H9 (cell line): ENCODE measurements around the gene ITGB7. TPM values are rescaled to one million over a fixed set of nuclear protein-coding genes. Genes with fewer than 3 reads are reported as not detected.
A peak's percentile ranks its signal among the peaks of the same experiment; 100 is the strongest.

Source experiments
- DNase-seq: peaks from one replicate; pipeline ENCODE4 v3.0.0-alpha.2; 2017
- H2AFZ ChIP-seq: one replicate; pipeline ENCODE4 v1.6.1; 2013; ENCODE audit warnings: mild to moderate bottlenecking, low read length, control low read depth, moderate library complexity
- H2AK5ac ChIP-seq: 2 replicates; pipeline ENCODE4 v1.6.1; 2013; ENCODE audit warnings: low read length, control low read depth, mixed read lengths; ENCODE audit not compliant: insufficient read length
- H2BK120ac ChIP-seq: one replicate; pipeline ENCODE4 v1.6.1; 2013; ENCODE audit warnings: low read depth, mild to moderate bottlenecking, low read length, control low read depth, inconsistent platforms; ENCODE audit not compliant: poor library complexity, severe bottlenecking
- H2BK12ac ChIP-seq: 2 replicates; pipeline ENCODE4 v1.6.1; 2013; ENCODE audit warnings: low read length, control low read depth, mixed read lengths, low read depth; ENCODE audit not compliant: insufficient read length
- H2BK15ac ChIP-seq: 2 replicates; pipeline ENCODE4 v1.6.1; 2013; ENCODE audit warnings: low read depth, low read length, control low read depth
- H2BK20ac ChIP-seq: one replicate; pipeline ENCODE4 v1.6.1; 2013; ENCODE audit warnings: low read depth, mild to moderate bottlenecking, low read length, control low read depth, inconsistent platforms; ENCODE audit not compliant: poor library complexity, severe bottlenecking
- H2BK5ac ChIP-seq: 2 replicates; pipeline ENCODE4 v1.6.1; 2013; ENCODE audit warnings: low read length, control low read depth, mixed read lengths; ENCODE audit not compliant: insufficient read length
- H3K14ac ChIP-seq: 2 replicates; pipeline ENCODE4 v1.6.1; 2013; ENCODE audit warnings: low read length, control low read depth; ENCODE audit not compliant: insufficient read depth
- H3K18ac ChIP-seq: 2 replicates; pipeline ENCODE4 v1.6.1; 2013; ENCODE audit warnings: low read depth, mild to moderate bottlenecking, mixed read lengths, low read length, control low read depth; ENCODE audit not compliant: insufficient read length
- H3K23ac ChIP-seq: 2 replicates; pipeline ENCODE4 v1.6.1; 2013; ENCODE audit warnings: low read length, control low read depth, mixed read lengths, low read depth; ENCODE audit not compliant: insufficient read length
- H3K23me2 ChIP-seq: 2 replicates; pipeline ENCODE4 v1.6.1; 2013; ENCODE audit warnings: low read depth, mild to moderate bottlenecking, mixed read lengths, low read length, control low read depth; ENCODE audit not compliant: insufficient read length, poor library complexity, severe bottlenecking
- H3K27ac ChIP-seq: 2 replicates; pipeline ENCODE4 v1.5.1; 2013; ENCODE audit warnings: low read length, control low read depth, mixed read lengths, low read depth; ENCODE audit not compliant: insufficient read length
- H3K27me3 ChIP-seq: 2 replicates; pipeline ENCODE4 v1.6.1; 2013; ENCODE audit warnings: low read length, control low read depth, inconsistent platforms; ENCODE audit not compliant: insufficient read depth
- H3K4ac ChIP-seq: 2 replicates; pipeline ENCODE4 v1.6.1; 2013; ENCODE audit warnings: low read depth, mild to moderate bottlenecking, control low read depth, inconsistent platforms, low read length, moderate library complexity
- H3K4me1 ChIP-seq: 2 replicates; pipeline ENCODE4 v1.6.1; 2013; ENCODE audit warnings: low read length, control low read depth, inconsistent platforms; ENCODE audit not compliant: insufficient read depth
- H3K4me2 ChIP-seq: 2 replicates; pipeline ENCODE4 v1.6.1; 2013; ENCODE audit warnings: low read length, control low read depth, mixed read lengths; ENCODE audit not compliant: insufficient read length, insufficient read depth
- H3K56ac ChIP-seq: 2 replicates; pipeline ENCODE4 v1.6.1; 2013; ENCODE audit warnings: low read depth, mild to moderate bottlenecking, mixed read lengths, low read length, control low read depth; ENCODE audit not compliant: insufficient read length
- H3K79me1 ChIP-seq: 2 replicates; pipeline ENCODE4 v1.6.1; 2013; ENCODE audit warnings: low read depth, mild to moderate bottlenecking, moderate library complexity, low read length, control low read depth, inconsistent platforms; ENCODE audit not compliant: insufficient read depth, poor library complexity, severe bottlenecking
- H3K79me2 ChIP-seq: 2 replicates; pipeline ENCODE4 v1.6.1; 2013; ENCODE audit warnings: low read length, control low read depth, inconsistent platforms; ENCODE audit not compliant: insufficient read depth
- H3K9ac ChIP-seq: 2 replicates; pipeline ENCODE4 v1.6.1; 2013; ENCODE audit warnings: low read length, control low read depth, mixed read lengths; ENCODE audit not compliant: insufficient read length; ENCODE audit errors: extremely low read depth
- H3K9me3 ChIP-seq: one replicate; pipeline ENCODE4 v1.6.1; 2013; ENCODE audit warnings: low read depth, low read length, inconsistent platforms; ENCODE audit not compliant: control insufficient read depth
- H3T11ph ChIP-seq: one replicate; pipeline ENCODE4 v1.6.1; 2013; ENCODE audit warnings: mild to moderate bottlenecking, low read length, control low read depth, inconsistent platforms
- H4K20me1 ChIP-seq: one replicate; pipeline ENCODE4 v1.6.1; 2013; ENCODE audit not compliant: control insufficient read depth, insufficient read length, insufficient read depth
- H4K5ac ChIP-seq: 2 replicates; pipeline ENCODE4 v1.6.1; 2013; ENCODE audit warnings: low read depth, mild to moderate bottlenecking, mixed read lengths, low read length, control low read depth; ENCODE audit not compliant: insufficient read length
- H4K8ac ChIP-seq: replicated peaks from 2 replicates; pipeline ENCODE4 v1.6.1; 2013; ENCODE audit warnings: low read length, control low read depth, mixed read lengths, low read depth; ENCODE audit not compliant: insufficient read length
- H4K91ac ChIP-seq: 2 replicates; pipeline ENCODE4 v1.6.1; 2013; ENCODE audit warnings: low read depth, mild to moderate bottlenecking, moderate library complexity, mixed read lengths, low read length, control low read depth; ENCODE audit not compliant: insufficient read length
- H3K27ac Mint-ChIP-seq, 3 experiments: 2 replicates in 2 of 3; 3 replicates in 1 of 3; pipeline ENCODE4 v1.8.0; 2020 to 2021; ENCODE audit warnings: mixed read lengths in 3 of 3, mild to moderate bottlenecking in 1 of 3, moderate library complexity in 1 of 3
- H3K27me3 Mint-ChIP-seq: 2 replicates; pipeline ENCODE4 v1.8.0; 2021; ENCODE audit warnings: low read depth, mild to moderate bottlenecking, moderate library complexity, mixed read lengths
- H3K36me3 Mint-ChIP-seq, 3 experiments: 2 replicates in 2 of 3; 3 replicates in 1 of 3; pipeline ENCODE4 v1.8.0; 2020 to 2021; ENCODE audit warnings: low read depth in 3 of 3, mixed read lengths in 3 of 3; ENCODE audit not compliant: insufficient read depth in 1 of 3
- H3K4me1 Mint-ChIP-seq, 2 experiments: 2 replicates each; pipeline ENCODE4 v1.8.0; 2020; ENCODE audit warnings: mixed read lengths in 2 of 2
- H3K4me3 Mint-ChIP-seq, 2 experiments: 2 replicates in 1 of 2; 3 replicates in 1 of 2; pipeline ENCODE4 v1.8.0; 2020 to 2021; ENCODE audit warnings: mild to moderate bottlenecking in 2 of 2, mixed read lengths in 2 of 2, moderate library complexity in 1 of 2
- H3K9me3 Mint-ChIP-seq, 2 experiments: 2 replicates in 1 of 2; 3 replicates in 1 of 2; pipeline ENCODE4 v1.8.0; 2020; ENCODE audit warnings: mild to moderate bottlenecking in 2 of 2, mixed read lengths in 2 of 2, moderate library complexity in 1 of 2
- WGBS: extraction: QIAGEN DNeasy Blood & Tissue Kit; methylation state at CpG from one replicate; pipeline ENCODE4 v1.1.7; 2013; ENCODE audit warnings: missing lambda C conversion rate, low lambda C conversion rate, mixed read lengths; ENCODE audit not compliant: insufficient read length; ENCODE audit errors: extremely low coverage; 5-methylcytosine and 5-hydroxymethylcytosine counted together
- total RNA-seq: library from RNA; stranded (reverse); gene quantifications from 2 replicates; pipeline ENCODE4 v1.2.1, GENCODE V29; 2021
- TF ChIP-seq, protein P1 (sequence below): fragments of 200-600 bp; sonication (generic); conservative IDR thresholded peaks from 3 replicates; pipeline ENCODE4 v1.8.0; 2021; ENCODE audit warnings: antibody characterized with exemption, mild to moderate bottlenecking

The ITGB7 gene
- total RNA-seq, 1 experiment from 2014 or later = 0.39 TPM

- no peak overlapping the region for H3K4ac ChIP-seq
- no peak overlapping the region for H2AK5ac ChIP-seq
- no peak overlapping the region for H2BK20ac ChIP-seq
- no peaks in the 10 kb centered on the region for H4K20me1 ChIP-seq
- DNase-seq = peak; percentile 93
- H4K91ac ChIP-seq = no peak overlapping the region
- no peaks in the 10 kb centered on the region for H3K79me1 ChIP-seq
- no peak overlapping the region for H2AFZ ChIP-seq
- no peak overlapping the region for H3K14ac ChIP-seq
- no peak overlapping the region for H3K23ac ChIP-seq
- H3K79me2 ChIP-seq = no peaks in the 10 kb centered on the region
- no peaks in the 10 kb centered on the region for H3K23me2 ChIP-seq
- WGBS = no CpG with 5 or more reads among the region's 14 CpGs
- no peak overlapping the region for H2BK12ac ChIP-seq
- H3K27me3 ChIP-seq = no peaks in the 10 kb centered on the region
- H4K5ac ChIP-seq = no peak overlapping the region
- no peak overlapping the region for H3K18ac ChIP-seq
- Mint-ChIP-seq H3K4me3 (peak overlapping the region in 1 of 2 experiments; percentile 61; a peak in 3 of 5 replicates), H3K36me3 (no peaks in the 10 kb centered on the region), H3K27ac (no peak overlapping the region; a peak in 1 of 7 replicates), H3K4me1 (peaks cover 4 to 12% of the 10 kb centered on the region in 2 experiments), H3K9me3 (no peaks in the 10 kb centered on the region), H3K27me3 (peaks cover 65% of the 10 kb centered on the region)
- TF ChIP-seq, protein P1, sequence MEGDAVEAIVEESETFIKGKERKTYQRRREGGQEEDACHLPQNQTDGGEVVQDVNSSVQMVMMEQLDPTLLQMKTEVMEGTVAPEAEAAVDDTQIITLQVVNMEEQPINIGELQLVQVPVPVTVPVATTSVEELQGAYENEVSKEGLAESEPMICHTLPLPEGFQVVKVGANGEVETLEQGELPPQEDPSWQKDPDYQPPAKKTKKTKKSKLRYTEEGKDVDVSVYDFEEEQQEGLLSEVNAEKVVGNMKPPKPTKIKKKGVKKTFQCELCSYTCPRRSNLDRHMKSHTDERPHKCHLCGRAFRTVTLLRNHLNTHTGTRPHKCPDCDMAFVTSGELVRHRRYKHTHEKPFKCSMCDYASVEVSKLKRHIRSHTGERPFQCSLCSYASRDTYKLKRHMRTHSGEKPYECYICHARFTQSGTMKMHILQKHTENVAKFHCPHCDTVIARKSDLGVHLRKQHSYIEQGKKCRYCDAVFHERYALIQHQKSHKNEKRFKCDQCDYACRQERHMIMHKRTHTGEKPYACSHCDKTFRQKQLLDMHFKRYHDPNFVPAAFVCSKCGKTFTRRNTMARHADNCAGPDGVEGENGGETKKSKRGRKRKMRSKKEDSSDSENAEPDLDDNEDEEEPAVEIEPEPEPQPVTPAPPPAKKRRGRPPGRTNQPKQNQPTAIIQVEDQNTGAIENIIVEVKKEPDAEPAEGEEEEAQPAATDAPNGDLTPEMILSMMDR = peak; percentile 97
- no peaks in the 10 kb centered on the region for H3K9me3 ChIP-seq
- H3K9ac ChIP-seq = no peak overlapping the region
- H3T11ph ChIP-seq = no peak overlapping the region
- no peak overlapping the region for H2BK15ac ChIP-seq
- no peak overlapping the region for H3K27ac ChIP-seq
- peak overlapping the region; percentile 26 for H3K4me2 ChIP-seq
- H4K8ac ChIP-seq = no peak overlapping the region
- no peaks in the 10 kb centered on the region for H3K4me1 ChIP-seq
- no peak overlapping the region for H2BK120ac ChIP-seq
- no peak overlapping the region for H3K56ac ChIP-seq
- no peak overlapping the region for H2BK5ac ChIP-seq
Observed at GRCh38 chr12:53159195-53159839, 47.7 kb downstream of the ITGB7 start.
